ENCODE results near the gene ANKRD45. TPM values are rescaled to one million over a fixed set of nuclear protein-coding genes. Genes with fewer than 3 reads are reported as not detected.

ANKRD45 gene
- total and polyA plus RNA-seq, 2 of the 13 experiments (the other 11 are each of a cell fraction or from before 2014, with no cell fraction given): not detected

- Histone ChIP-seq H3K4me1 (ENCODE audit: insufficient read depth, low read length) (no peaks in the 10 kb centered on the region), H3K4me2 (ENCODE audit: low read depth, low read length) (no peak overlapping the region), H3K79me2 (ENCODE audit: insufficient read depth, low read length) (no peaks in the 10 kb centered on the region), H3K9me3 (ENCODE audit: low read length) (no peaks in the 10 kb centered on the region), H2AFZ (ENCODE audit: low read length) (no peak overlapping the region), H3K27ac (ENCODE audit: extremely low read length, insufficient read depth, low read length) (no peak overlapping the region), H4K20me1 (ENCODE audit: insufficient read depth, low read length) (no peaks in the 10 kb centered on the region), H3K36me3 (replicated peaks in 1 of 2; ENCODE audit: control insufficient read depth in 1 of 2, insufficient read depth in 2 of 2, low read length in 2 of 2) (no peaks in the 10 kb centered on the region), H3K27me3 (ENCODE audit: control insufficient read depth in 1 of 2, insufficient read depth in 2 of 2, low read length in 2 of 2) (no peaks in the 10 kb centered on the region; a peak in 1 of 5 replicates), H3K9ac (ENCODE audit: insufficient read depth, low read depth, low read length) (no peak overlapping the region), H3K4me3 (replicated peaks in 1 of 3; ENCODE audit: insufficient read depth in 1 of 3, low read depth in 2 of 3, low read length in 3 of 3) (no peak overlapping the region)
- FAIRE-seq (no peak), ATAC-seq (no peak), DNase-seq (ENCODE audit: low spot score) (no peak)
- ChIA-PET CTCF (ENCODE audit: low intra/inter-chr PET ratio, low total read pairs) (no interaction called here), POLR2A (no interaction called here)
- in situ Hi-C loops (cut with HindIII; ENCODE audit: extremely low pct_ligation_motif_present, low pct_unique_long_range_greater_than_20kb) (no loop called here), intact Hi-C loops (cut with micrococcal nuclease; ENCODE audit: unreplicated experiment) (no loop called here)
- no TSS peak for BruUV-seq (replicated peaks)
- TF ChIP-seq RERE (CRISPR knock-in tag; IDR thresholded peaks at IDR 0.05; ENCODE audit: low read depth): no peak
- peak; percentile 78 for TF ChIP-seq HNRNPK (IDR thresholded peaks at IDR 0.05; ENCODE audit: low read depth, low read length, poor library complexity, severe bottlenecking)
- 0 out of 2 replicates have a peak, but pooled peaks have one; percentile 55 for TF ChIP-seq PCBP1 (IDR thresholded peaks at IDR 0.05; ENCODE audit: borderline replicate concordance, low read depth, low read length)
- peak; percentile 97 for TF ChIP-seq PCBP2 (optimal IDR thresholded peaks at IDR 0.05; ENCODE audit: low read depth, low read length, poor library complexity, severe bottlenecking)
- no peak for TF ChIP-seq DNMT1 (CRISPR knock-in tag; IDR thresholded peaks at IDR 0.05)
- 12% methylated on average over 4 of the region's 4 CpGs for WGBS (ENCODE audit: low lambda C conversion rate)
Measured at GRCh38 chr1:173608503-173609216, 61.0 kb downstream of the ANKRD45 start.
